NOMO-1 treated with DMSO at 0.1 percent for 48 hours (cell line): ENCODE measurements around the gene ANKS1A.
"Not testable (repeated sequence)": the region's sequence is repeated elsewhere in the genome, so short reads cannot be mapped to it uniquely, and the experiment has no call there.

Source experiments
- DNase-seq: peaks from one replicate; lab custom pipeline; 2025; ENCODE audit not compliant: unreplicated experiment; lab: John Stamatoyannopoulos, UW

ANKS1A gene

GRCh38 chr6:34990971-34991560 lies 102.0 kb downstream of the ANKS1A start:
- no peak for DNase-seq

DNA sequence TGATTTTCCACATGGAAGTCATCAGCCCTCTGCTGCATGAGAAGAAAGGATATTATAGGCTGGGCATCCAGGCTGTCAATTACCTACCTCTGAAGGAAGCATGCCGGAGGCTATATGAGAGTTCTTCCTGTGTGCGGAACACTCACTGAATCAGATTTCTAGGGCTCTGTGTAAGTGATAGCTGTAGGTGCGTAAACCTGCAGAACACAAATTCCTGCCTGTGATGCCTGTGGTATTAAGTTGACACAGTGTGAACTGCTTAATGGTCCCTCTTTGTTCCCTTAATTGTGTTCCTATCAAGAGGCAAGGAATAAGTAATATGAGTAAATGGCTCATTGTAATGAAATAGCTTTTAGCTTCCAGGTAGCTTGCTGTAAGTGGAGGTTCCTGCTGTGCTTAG lies 103.3 kb downstream of the ANKS1A start:
- DNase-seq, result no peak

DNA sequence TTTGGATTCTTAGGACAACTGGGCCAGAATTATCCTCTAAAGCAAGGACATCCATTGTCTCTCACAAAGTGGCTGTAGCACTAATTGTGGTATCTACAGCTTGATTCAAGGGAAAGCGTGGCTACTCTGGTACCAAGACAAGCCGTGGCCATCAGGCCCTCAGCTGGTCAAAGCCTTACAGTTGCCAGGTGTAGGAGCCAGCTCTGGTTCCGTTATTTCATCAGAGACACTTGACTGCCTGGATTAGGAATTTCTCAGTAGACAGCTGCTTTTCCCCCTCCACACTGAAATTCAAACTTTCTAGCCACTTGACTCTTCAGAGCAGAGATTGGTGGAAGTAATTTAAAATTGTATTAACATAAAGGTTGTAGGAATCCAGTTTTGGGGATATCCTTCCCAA lies 104.2 kb downstream of the ANKS1A start:
- DNase-seq, result no peak

GRCh38 chr6:34994693-34995092 lies 105.6 kb downstream of the ANKS1A start:
- DNase-seq, result no peak

GRCh38 chr6:34998417-34998816 lies 109.4 kb downstream of the ANKS1A start:
- DNase-seq, result not testable (repeated sequence)

DNA sequence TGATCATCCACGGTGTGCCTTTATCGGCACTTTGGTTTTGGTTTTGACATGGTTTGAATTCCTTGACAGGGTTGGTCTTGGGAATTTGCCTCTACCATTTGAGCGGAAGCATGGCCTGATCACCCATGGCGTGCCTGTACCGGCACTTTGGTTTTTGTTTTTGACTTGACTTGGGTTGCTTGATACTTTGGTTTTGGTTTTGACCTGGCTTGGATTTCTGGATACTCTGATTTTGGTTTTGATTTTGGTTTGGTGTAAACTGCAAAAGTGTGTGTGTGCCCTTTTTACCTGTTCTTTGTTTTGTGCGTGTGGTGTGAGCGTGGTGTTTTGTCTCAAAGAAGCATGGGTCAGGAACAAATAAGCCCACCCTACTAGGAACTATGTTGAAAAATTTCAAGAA lies 110.1 kb downstream of the ANKS1A start:
- not testable (repeated sequence) for DNase-seq

GRCh38 chr6:34999962-35000361 lies 110.9 kb downstream of the ANKS1A start:
- DNase-seq, result not testable (repeated sequence)

DNA sequence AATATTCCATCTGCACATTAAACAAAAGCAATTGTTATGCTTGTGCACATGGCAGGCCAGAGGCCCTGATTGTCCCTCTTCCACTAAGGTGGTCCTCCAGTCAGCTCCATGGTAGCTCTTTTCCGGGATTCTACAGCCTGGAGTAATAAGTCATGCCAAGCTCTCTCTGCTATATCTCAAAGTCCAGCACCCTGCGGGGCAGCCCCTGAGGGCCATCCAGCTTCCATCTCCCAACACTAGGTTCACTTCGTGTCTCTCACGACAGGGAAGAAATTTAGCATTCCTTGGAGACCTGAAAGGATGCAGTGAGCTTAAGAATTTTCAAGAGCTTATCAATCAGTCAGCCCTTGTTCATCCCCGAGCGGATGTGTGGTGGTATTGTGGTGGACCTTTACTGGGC lies 112.3 kb downstream of the ANKS1A start:
- not testable (repeated sequence) for DNase-seq

GRCh38 chr6:35003886-35004530 lies 115.0 kb downstream of the ANKS1A start:
- DNase-seq, result not testable (repeated sequence)

- DNase-seq, result no peak
These were observed 118.0 kb downstream of the ANKS1A start for GRCh38 chr6:35007016-35007415.

DNA sequence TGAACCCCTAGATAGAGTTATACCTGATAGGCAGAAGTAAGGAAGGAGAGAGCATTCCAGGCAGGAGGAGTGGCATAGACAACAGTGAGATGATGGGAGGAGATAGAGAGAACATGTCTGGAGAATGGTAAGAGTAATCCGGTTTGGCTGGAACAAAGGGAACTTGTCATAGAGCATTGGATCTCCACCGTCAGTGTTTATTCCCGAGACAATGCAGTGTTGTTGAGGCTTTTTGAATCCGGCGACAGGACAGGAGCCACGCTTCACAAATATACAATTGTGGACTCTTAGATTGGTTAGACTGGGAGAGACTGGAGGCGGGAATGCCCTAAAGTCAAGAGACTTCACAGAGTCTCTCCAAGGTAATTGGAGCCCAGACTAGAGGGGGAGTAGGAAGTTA lies 119.8 kb downstream of the ANKS1A start:
- DNase-seq, result no peak

- DNase-seq, result no peak
These were observed 122.3 kb downstream of the ANKS1A start for GRCh38 chr6:35011096-35012041.

- DNase-seq, result no peak
These were observed 124.6 kb downstream of the ANKS1A start for GRCh38 chr6:35013701-35014100.

- DNase-seq, result no peak
These were observed 125.3 kb downstream of the ANKS1A start for GRCh38 chr6:35014341-35014740.

DNA sequence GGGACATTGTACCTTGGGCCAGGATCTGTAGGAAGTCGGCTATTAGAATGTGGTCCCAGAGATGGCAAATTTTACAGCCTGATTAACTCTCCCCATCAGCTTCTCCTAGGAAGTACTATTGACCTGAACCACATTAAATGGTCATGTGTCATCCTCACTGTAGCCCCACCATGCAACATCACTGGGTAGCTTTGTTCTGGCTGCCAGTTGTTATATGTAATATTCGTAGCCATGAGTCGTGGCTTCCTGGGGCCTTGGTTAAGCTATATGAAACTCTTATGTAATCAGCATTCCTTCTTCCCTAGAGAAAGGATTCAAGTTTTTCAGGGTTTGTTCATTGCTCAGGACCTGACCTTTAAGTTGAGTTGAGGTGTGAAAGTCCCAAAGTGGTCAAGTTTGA lies 125.7 kb downstream of the ANKS1A start:
- no peak for DNase-seq

DNA sequence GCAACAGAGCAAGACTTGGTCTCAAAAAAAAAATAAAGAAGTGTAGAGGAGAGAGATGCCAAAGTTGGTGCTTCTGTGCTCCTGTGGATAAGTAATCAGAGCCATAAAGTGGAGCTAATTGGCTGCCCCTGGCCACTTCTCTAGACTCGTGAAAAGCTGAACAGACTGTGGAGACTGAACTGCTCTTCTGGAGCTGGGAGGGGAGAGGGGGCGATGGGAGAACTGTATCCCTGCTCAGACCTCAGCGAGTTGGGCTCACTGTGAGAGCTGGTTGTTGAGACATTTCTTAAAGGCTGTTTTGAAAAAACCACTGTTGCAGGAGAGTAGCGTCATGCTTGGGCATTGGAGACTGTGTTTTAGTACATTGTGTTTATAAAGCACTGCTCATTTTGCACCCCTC lies 126.4 kb downstream of the ANKS1A start:
- no peak for DNase-seq

DNA sequence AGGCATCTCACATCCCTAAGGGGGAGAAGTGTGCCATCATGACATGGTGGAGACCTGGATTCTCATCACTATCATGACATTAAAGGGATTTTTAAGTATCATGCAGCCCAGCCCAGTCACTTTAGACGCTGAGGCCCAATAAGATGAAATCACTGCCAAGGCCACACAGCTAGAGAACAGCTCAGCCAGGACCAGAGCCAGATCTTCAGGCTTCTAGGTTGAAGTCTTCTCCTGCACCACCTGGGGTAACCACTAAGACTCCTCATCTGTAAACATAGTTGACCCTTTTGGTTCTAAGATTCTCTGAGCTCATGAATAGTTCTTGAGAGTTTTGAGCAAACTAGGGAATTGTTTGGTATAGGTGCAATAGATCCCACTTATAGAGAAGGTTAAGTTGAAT lies 126.9 kb downstream of the ANKS1A start:
- no peak for DNase-seq

DNA sequence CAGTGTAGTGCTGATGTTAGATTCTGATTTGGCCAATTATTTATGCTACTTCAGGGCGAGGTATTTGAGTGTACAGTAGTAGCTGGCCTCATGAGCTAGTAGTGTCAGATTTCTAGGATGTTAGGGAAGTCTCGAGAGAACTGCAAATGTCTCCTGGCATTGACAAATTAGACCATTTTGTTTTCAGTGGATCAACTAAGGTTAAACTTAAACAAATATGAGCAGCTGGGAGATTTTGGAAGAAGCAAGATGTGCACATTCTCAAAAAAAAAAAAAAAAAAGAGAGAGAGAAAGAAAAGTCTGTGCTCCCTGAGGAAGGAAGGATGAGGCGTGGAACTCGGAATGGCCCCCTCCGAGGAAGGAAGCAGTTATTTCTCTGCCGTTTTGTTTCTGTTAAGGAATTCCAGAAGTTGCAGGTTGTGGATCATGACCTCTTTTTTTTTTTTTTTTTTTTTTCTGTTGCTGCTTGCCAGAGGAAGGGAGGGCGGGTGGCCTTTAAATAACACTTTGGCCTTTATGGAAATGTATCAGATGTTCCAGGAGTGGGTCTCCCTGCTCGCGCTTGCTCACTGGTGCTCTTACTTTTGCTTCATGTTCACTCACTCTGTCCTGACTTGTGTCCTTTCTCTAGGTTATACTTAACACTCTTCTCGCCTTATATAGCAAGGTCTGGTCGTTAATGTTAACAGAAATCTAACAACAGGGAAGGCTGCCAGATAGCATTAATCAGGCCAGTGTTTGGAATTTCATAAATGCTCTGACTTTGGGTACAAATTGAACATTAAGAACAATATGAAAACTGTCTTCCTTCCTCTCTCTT lies 127.7 kb downstream of the ANKS1A start:
- no peak for DNase-seq

DNA sequence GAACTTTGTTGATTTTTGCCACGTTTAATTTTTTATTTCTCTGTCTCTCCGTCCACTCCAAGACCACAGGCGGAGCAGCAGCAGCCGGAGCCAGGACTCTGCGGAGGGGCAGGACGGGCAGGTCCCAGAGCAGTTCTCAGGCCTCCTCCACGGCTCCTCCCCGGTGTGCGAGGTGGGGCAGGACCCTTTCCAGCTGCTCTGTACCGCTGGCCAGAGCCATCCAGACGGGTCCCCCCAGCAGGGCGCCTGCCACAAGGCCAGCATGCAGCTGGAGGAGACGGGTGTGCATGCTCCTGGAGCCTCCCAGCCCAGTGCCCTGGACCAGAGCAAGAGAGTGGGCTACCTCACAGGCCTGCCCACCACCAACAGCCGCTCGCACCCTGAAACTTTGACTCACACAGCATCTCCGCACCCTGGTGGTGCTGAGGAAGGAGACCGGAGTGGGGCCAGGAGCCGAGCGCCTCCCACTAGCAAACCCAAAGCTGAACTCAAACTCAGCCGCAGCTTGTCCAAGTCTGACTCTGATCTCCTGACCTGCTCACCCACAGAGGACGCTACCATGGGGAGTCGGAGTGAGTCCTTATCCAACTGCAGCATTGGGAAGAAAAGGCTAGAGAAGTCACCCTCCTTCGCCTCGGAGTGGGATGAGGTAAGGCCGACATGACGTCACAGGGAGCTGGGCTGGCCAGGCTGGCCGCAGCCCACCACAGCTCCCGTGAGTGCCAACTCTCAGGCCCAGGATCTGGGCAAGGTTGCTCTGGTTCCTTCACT lies 128.5 kb downstream of the ANKS1A start:
- no peak for DNase-seq

DNA sequence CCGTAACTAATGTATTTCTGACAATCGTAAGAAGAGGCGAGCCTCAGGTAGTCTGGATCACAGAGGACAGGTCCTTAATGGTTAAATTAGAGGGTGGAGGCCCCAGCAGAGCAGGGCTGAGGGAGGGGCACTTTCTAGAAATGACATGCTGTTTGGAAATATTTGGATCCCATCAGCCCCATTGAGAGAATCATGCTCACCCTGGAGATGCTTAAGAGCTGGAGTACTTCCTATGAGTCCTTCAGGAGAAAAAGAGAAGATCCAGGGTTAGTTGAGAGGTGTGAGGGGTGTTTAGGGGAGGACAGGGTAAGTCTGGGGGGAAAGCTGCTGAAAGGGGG lies 129.1 kb downstream of the ANKS1A start:
- DNase-seq, result no peak
